ENCODE results near the gene MBLAC1.

GRCh38 chr7:100095289-100095688 is 31.5 kb upstream of the MBLAC1 start:
- TF ChIP-seq CTCF (IDR thresholded peaks at IDR 0.05) (no peak), POLR2A (IDR thresholded peaks at IDR 0.05) (no peak), POLR2AphosphoS5 (IDR thresholded peaks at IDR 0.05) (no peak), EP300 (IDR thresholded peaks at IDR 0.05) (no peak)
